NT2/D1 (cell line): ENCODE data around the gene IL22.

Experiments
- SUZ12 ChIP-seq: IDR thresholded peaks from 2 replicates; pipeline ENCODE4 v1.6.1; 2011; ENCODE audit not compliant: insufficient read length, insufficient read depth; ENCODE audit errors: extremely low read depth
- ZNF274 ChIP-seq: IDR thresholded peaks from 2 replicates; pipeline ENCODE4 v1.6.1; 2011; ENCODE audit warnings: mild to moderate bottlenecking, low read depth, low read length

DNA sequence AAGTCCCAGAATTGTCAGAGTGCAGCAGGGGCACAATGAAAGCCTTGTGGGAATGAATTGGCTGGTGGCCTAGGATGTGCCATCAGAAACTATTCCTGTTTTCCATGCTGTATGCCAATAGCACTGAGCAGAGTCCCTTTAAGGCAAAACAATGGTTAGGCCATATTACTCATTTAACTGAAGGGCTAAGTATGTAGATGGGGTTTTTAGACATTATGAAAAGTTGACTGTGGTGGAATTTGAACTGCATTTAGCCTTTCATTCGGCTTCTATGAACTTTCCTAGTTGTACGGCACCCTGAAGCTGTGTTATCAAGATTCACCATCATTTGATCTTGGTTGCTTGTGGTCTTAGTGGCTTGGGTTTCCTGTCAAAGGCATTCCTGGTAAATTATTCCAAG, 52.5 kb downstream of the IL22 start:
- TF ChIP-seq ZNF274 (no peak), SUZ12 (no peak)
